SK-N-SH (cell line): ENCODE measurements around the gene NADSYN1. TPM values are rescaled to one million over a fixed set of nuclear protein-coding genes. Genes with fewer than 3 reads are reported as not detected.

ENCODE experiments used
- CTCF ChIA-PET: fragments of 300-600, 350-600 bp; formaldehyde crosslinking; extraction: SDS; loops from one replicate; lab custom pipeline; 2021; lab: Yijun Ruan, JAX
- POLR2A ChIA-PET: fragments of 350-600 bp; sonication (Branson Sonifier 250); formaldehyde crosslinking; extraction: SDS; loops from one replicate; lab custom pipeline; 2020; ENCODE audit warnings: antibody characterized with exemption, inconsistent platforms; lab: Yijun Ruan, JAX
- DNase-seq: peaks from one replicate; pipeline ENCODE4 v3.0.0; 2012
- H2AFZ ChIP-seq: fragments of 200-600 bp; sonication (generic); 2 replicates; pipeline ENCODE4 v1.8.1; 2016; ENCODE audit warnings: antibody characterized with exemption, mild to moderate bottlenecking, low read depth
- H3F3A ChIP-seq: fragments of 200-600 bp; sonication (generic); replicated peaks from 2 replicates; pipeline ENCODE3; 2016; ENCODE audit warnings: antibody characterized with exemption, mild to moderate bottlenecking; ENCODE audit not compliant: insufficient read depth
- H3K27ac ChIP-seq, 2 experiments: fragments of 200-500 bp in 1 of 2; fragments of 200-600 bp in 1 of 2; sonication (Bioruptor generic) in 1 of 2; sonication (generic), shearing (Covaris generic) in 1 of 2; 2 replicates each; pipeline versions ENCODE4 v1.5.1 to v1.6.1; 2014 to 2016; ENCODE audit warnings: low read depth in 2 of 2, inconsistent platforms in 1 of 2, low read length in 1 of 2, mild to moderate bottlenecking in 1 of 2, mixed read lengths in 1 of 2
- H3K27me3 ChIP-seq: fragments of 200-600 bp; sonication (generic), shearing (Covaris generic); 2 replicates; pipeline ENCODE4 v1.6.1; 2016; ENCODE audit warnings: mixed run types; ENCODE audit not compliant: insufficient read depth
- H3K36me3 ChIP-seq, 2 experiments: fragments of 200-500 bp in 1 of 2; fragments of 200-600 bp in 1 of 2; sonication (Bioruptor generic) in 1 of 2; sonication (generic) in 1 of 2; replicated peaks in 1 of 2; 2 replicates each; pipeline versions ENCODE3 to v1.5.1; 2014 to 2016; ENCODE audit warnings: low read length in 1 of 2, mild to moderate bottlenecking in 1 of 2; ENCODE audit not compliant: insufficient read depth in 2 of 2, control insufficient read depth in 1 of 2
- H3K4me1 ChIP-seq, 2 experiments: fragments of 200-500 bp in 1 of 2; fragments of 200-600 bp in 1 of 2; sonication (Bioruptor generic) in 1 of 2; sonication (generic), shearing (Covaris generic) in 1 of 2; 2 replicates each; pipeline versions ENCODE4 v1.5.1 to v1.6.1; 2014 to 2016; ENCODE audit warnings: low read depth in 1 of 2, low read length in 1 of 2, mixed run types in 1 of 2; ENCODE audit not compliant: insufficient read depth in 2 of 2, control insufficient read depth in 1 of 2
- H3K4me2 ChIP-seq: fragments of 200-600 bp; sonication (generic), shearing (Covaris generic); 2 replicates; pipeline ENCODE4 v1.6.1; 2017; ENCODE audit warnings: mixed run types
- H3K4me3 ChIP-seq, 2 experiments: fragments of 200-500 bp in 1 of 2; fragments of 200-600 bp in 1 of 2; sonication (Bioruptor generic) in 1 of 2; sonication (generic), shearing (Covaris generic) in 1 of 2; 2 replicates each; pipeline versions ENCODE4 v1.5.1 to v1.8.1; 2014 to 2016; ENCODE audit warnings: low read depth in 2 of 2, inconsistent platforms in 1 of 2, low read length in 1 of 2, mild to moderate bottlenecking in 1 of 2, mixed read lengths in 1 of 2, moderate library complexity in 1 of 2
- H3K79me2 ChIP-seq: fragments of 200-600 bp; sonication (generic); 2 replicates; pipeline ENCODE4 v1.8.1; 2017; ENCODE audit warnings: mild to moderate bottlenecking; ENCODE audit not compliant: insufficient read depth
- H3K9ac ChIP-seq: fragments of 200-600 bp; sonication (generic); 2 replicates; pipeline ENCODE4 v1.6.1; 2017; ENCODE audit warnings: mixed run types
- H3K9me2 ChIP-seq: fragments of 200-600 bp; sonication (generic); 2 replicates; pipeline ENCODE4 v1.6.1; 2017; ENCODE audit warnings: mixed run types
- H3K9me3 ChIP-seq: fragments of 200-600 bp; sonication (generic); 2 replicates; pipeline ENCODE4 v1.6.1; 2017; ENCODE audit warnings: mixed run types, mild to moderate bottlenecking, moderate library complexity
- H4K20me1 ChIP-seq: fragments of 200-600 bp; sonication (generic); 2 replicates; pipeline ENCODE4 v1.6.1; 2017; ENCODE audit warnings: mild to moderate bottlenecking, mixed run types; ENCODE audit not compliant: insufficient read depth
- ELF1 ChIP-seq: IDR thresholded peaks from 2 replicates; pipeline ENCODE4 v1.4.0; 2012
- EP300 ChIP-seq, 2 experiments: IDR thresholded peaks; 2 replicates each; pipeline versions ENCODE4 v1.4.0 to v1.6.1; 2012; ENCODE audit warnings: borderline replicate concordance in 1 of 2, low read depth in 1 of 2, low read length in 1 of 2
- EZH2phosphoT487 ChIP-seq: fragments of 200-600 bp; sonication (generic); IDR thresholded peaks from 2 replicates; pipeline ENCODE4 v1.6.1; 2017; ENCODE audit warnings: low read depth, mixed run types, mild to moderate bottlenecking, antibody characterized with exemption, moderate library complexity, borderline replicate concordance
- FOXJ3 ChIP-seq: sonication (generic); formaldehyde crosslinking; IDR thresholded peaks from 2 replicates; pipeline ENCODE4 v1.5.1; 2020; ENCODE audit warnings: mild to moderate bottlenecking, missing genetic modification reagents
- GABPA ChIP-seq: IDR thresholded peaks from 2 replicates; pipeline ENCODE4 v1.4.0; 2012; ENCODE audit warnings: low read depth, mild to moderate bottlenecking
- JUND ChIP-seq: IDR thresholded peaks from 2 replicates; pipeline ENCODE4 v1.4.0; 2012
- MXI1 ChIP-seq: IDR thresholded peaks from 2 replicates; pipeline ENCODE4 v1.6.1; 2012; ENCODE audit warnings: mild to moderate bottlenecking, low read depth, low read length, improper control_type of control experiment
- NRF1 ChIP-seq: IDR thresholded peaks from 2 replicates; pipeline ENCODE4 v1.6.1; 2012; ENCODE audit warnings: low read depth, mild to moderate bottlenecking, low read length
- POLR2AphosphoS5 ChIP-seq: IDR thresholded peaks from 2 replicates; pipeline ENCODE4 v1.6.1; 2012; ENCODE audit warnings: low read depth, low read length
- RFX5 ChIP-seq: IDR thresholded peaks from 2 replicates; pipeline ENCODE4 v1.6.1; 2012; ENCODE audit warnings: mild to moderate bottlenecking, improper control_type of control experiment, low read length
- SIN3A ChIP-seq: IDR thresholded peaks from 2 replicates; pipeline ENCODE4 v1.6.1; 2012; ENCODE audit warnings: low read depth, mild to moderate bottlenecking, low read length, moderate library complexity, borderline replicate concordance
- TAF1 ChIP-seq: IDR thresholded peaks from 2 replicates; pipeline ENCODE4 v1.6.1; 2012; ENCODE audit warnings: low read depth, mild to moderate bottlenecking, low read length, moderate library complexity, borderline replicate concordance
- YY1 ChIP-seq: IDR thresholded peaks from 2 replicates; pipeline ENCODE4 v1.4.0; 2012; ENCODE audit warnings: low read depth, mild to moderate bottlenecking
- WGBS: methylation state at CpG from one replicate; pipeline ENCODE4 v1.1.6; 2017; ENCODE audit warnings: low lambda C conversion rate; 5-methylcytosine and 5-hydroxymethylcytosine counted together
- polyA plus RNA-seq, 3 experiments: library from polyadenylated mRNA; depleted of rRNA; stranded (reverse); fragments of >200 nt; gene quantifications; 2 replicates each; pipeline ENCODE4 v1.2.3, GENCODE V29; 2012
- TF ChIP-seq, protein P1 (sequence below): IDR thresholded peaks from 2 replicates; pipeline ENCODE4 v1.4.0; 2012; ENCODE audit warnings: low read depth, borderline replicate concordance

Gene NADSYN1
- polyA plus RNA-seq, 1 of the 3 experiments (the other 2 are of a cell fraction): 62.5 TPM

DNA sequence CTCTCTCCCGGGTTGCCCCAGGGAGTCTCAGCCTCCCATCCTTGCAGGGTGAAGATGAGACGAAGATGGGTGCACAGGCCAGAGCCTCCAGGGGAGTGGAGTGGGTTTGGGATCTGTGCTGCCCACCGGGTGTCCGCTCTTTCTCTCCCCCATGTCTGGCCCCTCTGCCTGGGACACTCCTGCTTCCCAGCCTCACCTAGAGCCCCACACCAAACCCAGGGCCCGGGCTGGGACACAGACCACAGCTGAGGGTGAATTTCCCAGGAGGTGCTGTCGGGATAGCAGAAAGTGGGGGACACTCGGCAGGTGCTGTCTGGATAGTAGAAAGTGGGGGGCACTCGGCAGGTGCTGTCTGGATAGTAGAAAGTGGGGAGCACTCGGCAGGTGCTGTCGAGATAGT, 49.0 kb downstream of the NADSYN1 start:
- Histone ChIP-seq H3K4me3 (no peak overlapping the region), H3K36me3 (peaks cover 15 to 41% of the 10 kb centered on the region in 2 experiments), H2AFZ (no peak overlapping the region), H3K27ac (no peak overlapping the region), H3F3A (peaks cover 6% of the 10 kb centered on the region), H3K9me2 (no peaks in the 10 kb centered on the region), H3K9ac (no peak overlapping the region), H3K79me2 (no peaks in the 10 kb centered on the region), H4K20me1 (no peaks in the 10 kb centered on the region), H3K4me1 (peaks cover 0 to 54% of the 10 kb centered on the region in 2 experiments; a peak in 2 of 4 replicates), H3K9me3 (no peaks in the 10 kb centered on the region), H3K4me2 (no peak overlapping the region), H3K27me3 (no peaks in the 10 kb centered on the region)
- POLR2A ChIA-PET: no interaction called here
- CTCF ChIA-PET: interaction anchor here (0.9 to 1.3 kb wide), 2 partner anchors 34 to 61 kb away, joined by 3 to 4 read pairs; no protein-coding TSS in a partner anchor
- TF ChIP-seq EZH2phosphoT487 (no peak), MXI1 (no peak), FOXJ3 (CRISPR knock-in tag) (no peak), EP300 (IDR thresholded peaks at IDR 0.05; ENCODE audit: borderline replicate concordance in 1 of 2, low read depth in 1 of 2, low read length in 1 of 2) (no peak), ELF1 (no peak), GABPA (no peak), SIN3A (no peak), RFX5 (no peak), TAF1 (no peak)
- TF ChIP-seq, protein P1, sequence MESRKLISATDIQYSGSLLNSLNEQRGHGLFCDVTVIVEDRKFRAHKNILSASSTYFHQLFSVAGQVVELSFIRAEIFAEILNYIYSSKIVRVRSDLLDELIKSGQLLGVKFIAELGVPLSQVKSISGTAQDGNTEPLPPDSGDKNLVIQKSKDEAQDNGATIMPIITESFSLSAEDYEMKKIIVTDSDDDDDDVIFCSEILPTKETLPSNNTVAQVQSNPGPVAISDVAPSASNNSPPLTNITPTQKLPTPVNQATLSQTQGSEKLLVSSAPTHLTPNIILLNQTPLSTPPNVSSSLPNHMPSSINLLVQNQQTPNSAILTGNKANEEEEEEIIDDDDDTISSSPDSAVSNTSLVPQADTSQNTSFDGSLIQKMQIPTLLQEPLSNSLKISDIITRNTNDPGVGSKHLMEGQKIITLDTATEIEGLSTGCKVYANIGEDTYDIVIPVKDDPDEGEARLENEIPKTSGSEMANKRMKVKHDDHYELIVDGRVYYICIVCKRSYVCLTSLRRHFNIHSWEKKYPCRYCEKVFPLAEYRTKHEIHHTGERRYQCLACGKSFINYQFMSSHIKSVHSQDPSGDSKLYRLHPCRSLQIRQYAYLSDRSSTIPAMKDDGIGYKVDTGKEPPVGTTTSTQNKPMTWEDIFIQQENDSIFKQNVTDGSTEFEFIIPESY: no peak
- WGBS: 95% methylated on average over 7 of the region's 10 CpGs
- DNase-seq: no peak

DNA sequence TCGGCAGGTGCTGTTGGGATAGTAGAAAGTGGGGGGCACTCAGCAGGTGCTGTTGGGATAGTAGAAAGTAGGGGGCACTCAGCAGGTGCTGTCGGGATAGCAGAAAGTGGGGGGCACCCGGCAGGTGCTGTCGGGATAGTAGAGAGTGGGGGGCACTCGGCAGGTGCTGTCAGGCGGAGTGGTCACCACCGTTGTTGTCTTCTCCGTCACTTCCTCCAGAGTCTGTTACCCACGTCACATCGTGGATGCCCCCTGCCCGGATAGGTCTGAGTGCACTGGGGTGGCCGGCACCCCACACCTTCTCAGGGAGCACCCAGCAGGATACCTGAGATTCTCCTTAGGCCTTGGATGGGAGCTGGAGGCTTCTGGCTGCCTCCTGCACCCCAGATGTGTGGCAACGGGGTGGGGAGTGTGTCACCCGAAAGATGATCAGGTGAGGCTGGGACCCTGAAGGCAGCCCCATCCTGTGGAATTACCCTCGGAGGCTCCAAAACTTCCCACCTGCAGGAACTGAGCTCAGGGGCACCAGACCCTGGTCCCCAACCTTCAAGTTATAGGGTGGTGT, 50.0 kb downstream of the NADSYN1 start:
- H2AFZ ChIP-seq: no peak overlapping the region
- H3K4me2 ChIP-seq: no peak overlapping the region
- H3K27me3 ChIP-seq: no peaks in the 10 kb centered on the region
- H3K4me3 ChIP-seq: no peak overlapping the region
- TF ChIP-seq JUND: no peak
- TF ChIP-seq NRF1: no peak
- TF ChIP-seq YY1: no peak
- no peak for TF ChIP-seq POLR2AphosphoS5
- H3K9me2 ChIP-seq: no peaks in the 10 kb centered on the region
- H3F3A ChIP-seq: peaks cover 6% of the 10 kb centered on the region
- H3K36me3 ChIP-seq: peaks cover 9 to 33% of the 10 kb centered on the region in 2 experiments
- 98% methylated on average over 12 of the region's 15 CpGs for WGBS
- no peaks in the 10 kb centered on the region for H3K9me3 ChIP-seq
- CTCF ChIA-PET: interaction anchor here (0.8 kb wide), 1 partner anchor 83 kb away, joined by 3 read pairs; no protein-coding TSS in a partner anchor
- no peaks in the 10 kb centered on the region for H4K20me1 ChIP-seq
- POLR2A ChIA-PET: no interaction called here
- H3K27ac ChIP-seq: no peak overlapping the region
- H3K9ac ChIP-seq: no peak overlapping the region
- no peaks in the 10 kb centered on the region for H3K79me2 ChIP-seq
- DNase-seq: no peak
- H3K4me1 ChIP-seq: peaks cover 0 to 54% of the 10 kb centered on the region in 2 experiments; a peak in 2 of 4 replicates
